Raji (cell line): ENCODE measurements around the gene LRP1-AS.

Experiments used
- POLR2A ChIP-seq: IDR thresholded peaks from 2 replicates; pipeline ENCODE4 v1.6.1; 2011; ENCODE audit warnings: low read depth, low read length, control low read depth; ENCODE audit not compliant: insufficient read depth

Gene LRP1-AS

DNA sequence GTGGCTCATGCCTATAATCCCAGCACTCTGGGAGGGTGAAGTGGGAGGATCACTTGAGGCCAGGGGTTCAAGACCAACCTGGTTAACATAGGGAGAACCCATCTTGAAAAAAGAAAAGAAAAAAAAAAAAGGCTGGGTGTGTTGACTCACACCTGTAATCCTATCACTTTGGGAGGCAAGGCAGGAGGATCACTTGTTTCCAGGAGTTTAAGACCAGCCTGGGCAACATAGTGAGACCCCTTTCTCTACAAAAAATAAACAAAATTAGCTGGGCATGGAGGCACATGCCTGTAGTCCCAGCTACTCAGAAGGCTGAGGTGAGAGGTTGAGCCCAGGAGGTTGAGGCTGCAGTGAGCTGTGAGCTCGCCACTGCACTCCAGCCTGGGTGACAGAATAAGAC is 23.0 kb upstream of the LRP1-AS start:
- TF ChIP-seq POLR2A, result no peak

DNA sequence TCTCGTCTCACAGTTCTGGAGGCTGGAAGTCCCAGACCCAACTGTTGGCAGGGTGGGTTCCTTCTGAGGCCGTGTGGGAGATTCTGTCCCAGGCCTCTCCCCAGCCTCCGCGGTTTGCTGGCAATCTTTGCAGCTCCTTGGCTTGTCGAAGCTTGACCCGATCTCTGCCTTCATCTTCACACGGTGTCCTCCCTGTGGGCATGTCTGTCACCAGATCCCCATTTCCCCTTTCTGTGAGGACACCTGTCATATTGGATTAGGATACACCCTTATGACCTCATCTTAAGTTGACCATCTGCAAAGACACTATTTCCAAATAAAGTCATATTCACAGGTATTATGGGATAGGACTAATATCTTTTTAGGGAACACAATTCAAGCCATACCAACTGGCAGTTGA is 22.6 kb upstream of the LRP1-AS start:
- no peak for TF ChIP-seq POLR2A

DNA sequence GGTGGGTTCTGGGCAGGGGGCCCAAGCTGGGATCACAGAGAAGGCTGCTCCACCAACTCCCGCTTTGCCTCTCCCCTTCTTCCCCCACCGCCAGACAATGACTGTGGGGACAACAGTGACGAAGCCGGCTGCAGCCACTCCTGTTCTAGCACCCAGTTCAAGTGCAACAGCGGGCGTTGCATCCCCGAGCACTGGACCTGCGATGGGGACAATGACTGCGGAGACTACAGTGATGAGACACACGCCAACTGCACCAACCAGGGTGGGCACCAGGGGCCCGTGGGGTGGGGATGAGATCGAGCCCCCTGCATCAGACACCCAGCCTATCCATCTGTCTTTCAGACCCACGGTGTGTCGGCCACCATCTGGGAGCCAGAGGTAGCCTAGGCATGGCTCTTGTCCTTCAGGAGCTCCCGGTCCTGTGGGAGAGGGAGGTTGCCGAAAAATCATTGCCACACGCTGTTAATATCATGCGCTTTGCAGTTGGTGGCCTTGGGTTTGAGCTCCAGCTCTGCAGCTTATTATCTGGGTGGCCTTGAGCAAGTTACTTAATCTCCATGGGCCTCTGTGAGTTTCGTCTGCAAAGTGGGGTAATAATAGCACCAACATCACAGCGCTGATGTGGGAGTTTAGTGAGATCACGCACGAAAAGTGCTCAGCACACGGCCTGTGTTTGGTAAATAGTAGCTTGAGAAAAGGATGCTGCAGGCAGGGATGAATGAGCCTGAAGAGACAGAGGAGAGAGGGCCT is 21.8 kb upstream of the LRP1-AS start:
- no peak for TF ChIP-seq POLR2A

DNA sequence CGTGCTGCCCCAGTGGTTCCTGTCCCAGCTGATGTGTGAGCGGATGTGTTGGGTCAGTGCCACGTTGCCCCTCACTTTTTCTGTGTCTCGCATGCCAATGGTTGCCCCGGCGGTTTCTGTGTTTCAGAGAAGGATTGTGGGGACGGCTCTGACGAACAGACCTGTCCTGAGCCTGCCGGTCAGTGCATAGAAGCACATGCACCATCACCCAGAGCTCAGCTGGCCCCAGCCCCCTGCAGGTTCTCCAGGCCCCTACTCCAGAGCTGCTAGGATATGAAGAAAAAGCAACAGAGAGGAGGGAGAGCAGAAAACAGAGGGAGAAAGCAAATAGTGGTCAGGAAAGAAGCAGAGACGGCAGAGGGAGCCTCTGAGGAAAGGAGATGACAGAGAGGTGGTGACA is 20.6 kb upstream of the LRP1-AS start:
- no peak for TF ChIP-seq POLR2A

DNA sequence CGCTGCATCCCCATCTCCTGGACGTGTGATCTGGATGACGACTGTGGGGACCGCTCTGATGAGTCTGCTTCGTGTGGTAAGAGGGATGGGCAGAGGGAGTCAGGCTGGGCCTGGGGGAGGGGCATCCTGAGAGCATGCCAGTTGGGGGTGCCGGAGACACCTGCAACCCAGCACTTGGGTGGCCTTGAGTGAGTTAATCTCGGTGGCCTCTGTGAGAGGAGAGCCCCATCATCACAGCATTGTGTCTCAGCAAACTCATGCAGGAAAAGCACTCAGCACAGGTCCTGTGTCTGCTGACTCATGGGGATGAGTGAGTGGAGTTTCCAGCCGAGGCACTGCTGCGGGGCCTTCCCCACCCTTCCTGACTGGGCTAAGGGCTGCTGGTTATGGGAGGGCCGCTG is 19.6 kb upstream of the LRP1-AS start:
- no peak for TF ChIP-seq POLR2A

DNA sequence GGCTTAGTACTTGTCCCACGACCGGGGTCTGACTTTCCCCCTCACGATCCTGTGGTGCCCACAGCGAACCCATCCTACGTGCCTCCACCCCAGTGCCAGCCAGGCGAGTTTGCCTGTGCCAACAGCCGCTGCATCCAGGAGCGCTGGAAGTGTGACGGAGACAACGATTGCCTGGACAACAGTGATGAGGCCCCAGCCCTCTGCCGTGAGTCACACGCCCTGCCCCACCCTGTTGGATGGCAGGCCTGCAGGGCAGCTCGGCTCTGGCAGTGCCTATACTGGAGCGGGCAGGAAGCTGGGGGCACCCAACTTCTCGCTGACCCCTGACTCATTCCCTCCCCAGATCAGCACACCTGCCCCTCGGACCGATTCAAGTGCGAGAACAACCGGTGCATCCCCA is 18.3 kb upstream of the LRP1-AS start:
- TF ChIP-seq POLR2A, result no peak

DNA sequence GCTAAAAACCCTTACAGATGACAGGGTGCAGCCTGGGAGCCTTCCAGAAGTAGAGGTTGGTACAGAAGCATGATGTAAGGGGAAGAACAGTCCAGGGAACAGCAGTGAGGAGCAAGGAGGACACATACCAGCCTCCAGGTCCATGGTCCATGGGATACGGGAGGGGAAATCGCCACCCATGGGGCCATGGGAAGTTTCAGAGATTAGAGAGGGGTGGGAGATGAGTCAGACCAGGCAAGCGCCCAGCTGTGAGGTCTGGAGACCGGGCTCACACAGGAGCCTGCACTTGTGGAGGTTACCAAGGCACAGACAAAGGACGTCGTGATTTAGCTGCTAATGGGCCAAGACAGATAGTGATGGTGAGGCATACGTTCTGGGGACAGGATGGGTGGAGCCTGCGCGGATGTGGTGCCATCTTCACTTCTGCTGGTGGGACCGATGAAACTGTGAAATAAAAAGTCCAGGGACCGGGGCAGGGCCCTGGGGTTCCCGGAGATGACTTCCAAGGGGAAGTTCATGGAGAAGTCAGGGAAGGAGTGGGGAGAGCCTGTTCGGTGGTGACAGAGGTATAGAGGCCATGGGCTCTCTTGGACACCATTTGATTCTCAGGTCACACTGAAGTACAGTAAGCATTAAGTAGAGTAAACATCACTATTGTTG is 17.7 kb upstream of the LRP1-AS start:
- TF ChIP-seq POLR2A, result no peak

DNA sequence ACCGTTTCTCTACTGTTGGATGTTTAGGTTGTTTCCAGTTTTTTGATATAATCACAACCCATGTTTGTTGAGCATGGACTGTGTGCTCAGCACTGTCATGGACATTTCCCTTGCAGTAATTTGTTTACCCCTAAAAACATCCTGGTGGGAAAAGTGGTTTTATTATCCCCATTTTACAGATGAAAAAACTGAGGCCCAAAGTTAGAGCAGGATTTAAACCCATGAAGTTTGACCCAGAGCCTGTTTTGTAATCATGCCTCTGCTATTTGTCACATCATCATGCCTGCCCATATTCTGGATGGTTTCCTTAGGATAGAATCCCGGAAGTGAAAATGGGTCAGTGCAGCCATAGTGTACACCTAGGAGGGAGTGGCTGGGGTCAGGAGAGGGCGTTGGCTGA is 17.0 kb upstream of the LRP1-AS start:
- no peak for TF ChIP-seq POLR2A

DNA sequence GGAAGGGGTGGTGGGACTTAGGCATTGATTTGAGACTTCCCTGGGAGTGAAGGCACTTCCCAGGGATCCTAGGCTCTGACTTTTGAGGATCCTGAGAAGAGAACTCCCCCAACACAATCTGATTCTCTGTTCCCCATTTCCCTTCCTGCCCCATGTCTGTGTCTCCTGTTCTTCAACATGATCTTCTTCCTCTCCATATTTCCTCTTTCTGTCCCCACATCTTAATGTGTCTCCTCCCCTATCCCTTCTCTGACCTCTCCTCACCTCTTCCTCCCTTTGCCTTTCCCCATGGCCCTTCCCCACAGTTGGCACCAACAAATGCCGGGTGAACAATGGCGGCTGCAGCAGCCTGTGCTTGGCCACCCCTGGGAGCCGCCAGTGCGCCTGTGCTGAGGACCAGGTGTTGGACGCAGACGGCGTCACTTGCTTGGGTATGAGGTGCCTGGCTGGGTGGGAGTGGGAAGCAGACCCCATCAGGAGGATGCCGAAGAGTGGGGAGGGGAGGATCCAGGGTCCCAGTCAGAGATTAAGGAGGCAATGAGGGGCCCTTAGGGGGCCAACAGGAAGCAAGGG is 15.2 kb upstream of the LRP1-AS start:
- TF ChIP-seq POLR2A, result no peak

DNA sequence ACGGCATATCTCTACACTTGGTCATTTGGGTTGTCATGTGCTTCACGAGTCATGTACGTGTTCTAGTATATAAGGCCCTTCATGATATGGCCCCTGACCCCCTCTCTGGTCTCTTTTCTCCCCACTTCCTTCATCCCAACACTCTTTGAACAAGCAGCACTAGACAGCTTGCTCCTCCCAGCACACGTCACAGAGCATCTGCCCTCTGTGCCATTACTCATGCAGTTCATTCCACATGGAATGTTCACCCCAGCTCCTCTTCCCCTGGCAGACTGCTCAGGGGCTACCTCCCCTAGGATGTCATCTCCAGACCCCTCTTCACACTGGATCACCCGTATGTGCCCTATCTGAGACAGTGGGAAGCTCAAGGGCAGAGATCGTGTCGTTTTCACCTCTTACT is 14.1 kb upstream of the LRP1-AS start:
- TF ChIP-seq POLR2A, result no peak

DNA sequence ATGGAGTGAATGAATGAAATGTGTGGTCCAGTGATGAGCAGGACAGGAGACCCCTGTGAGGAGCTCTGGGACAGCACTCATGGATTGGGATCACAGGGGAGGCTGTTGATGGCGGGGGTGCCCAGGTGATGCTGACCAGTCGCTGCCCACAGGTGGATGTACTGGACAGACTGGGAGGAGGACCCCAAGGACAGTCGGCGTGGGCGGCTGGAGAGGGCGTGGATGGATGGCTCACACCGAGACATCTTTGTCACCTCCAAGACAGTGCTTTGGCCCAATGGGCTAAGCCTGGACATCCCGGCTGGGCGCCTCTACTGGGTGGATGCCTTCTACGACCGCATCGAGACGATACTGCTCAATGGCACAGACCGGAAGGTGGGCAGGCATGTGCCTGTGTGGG is 13.3 kb upstream of the LRP1-AS start:
- TF ChIP-seq POLR2A, result no peak

DNA sequence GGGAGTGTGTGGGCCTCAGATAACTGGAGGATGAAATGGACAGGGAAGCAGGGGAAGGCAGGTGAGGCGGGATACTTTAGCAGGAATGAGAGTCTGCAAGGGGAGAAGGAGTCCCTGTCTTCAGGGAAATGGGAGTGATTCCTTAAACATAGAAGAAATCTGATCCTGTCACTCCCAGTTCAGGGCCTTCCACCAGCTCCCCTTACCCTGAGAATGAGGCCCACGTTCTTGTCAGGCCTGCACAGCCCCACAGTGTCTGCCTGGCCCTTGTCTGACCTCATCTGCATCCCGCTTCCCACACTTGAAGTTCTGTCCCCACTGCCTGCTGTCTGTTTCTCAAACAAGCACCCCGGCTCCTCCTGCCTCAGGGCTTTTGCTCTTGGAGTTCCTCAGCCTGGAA is 12.6 kb upstream of the LRP1-AS start:
- TF ChIP-seq POLR2A, result no peak

DNA sequence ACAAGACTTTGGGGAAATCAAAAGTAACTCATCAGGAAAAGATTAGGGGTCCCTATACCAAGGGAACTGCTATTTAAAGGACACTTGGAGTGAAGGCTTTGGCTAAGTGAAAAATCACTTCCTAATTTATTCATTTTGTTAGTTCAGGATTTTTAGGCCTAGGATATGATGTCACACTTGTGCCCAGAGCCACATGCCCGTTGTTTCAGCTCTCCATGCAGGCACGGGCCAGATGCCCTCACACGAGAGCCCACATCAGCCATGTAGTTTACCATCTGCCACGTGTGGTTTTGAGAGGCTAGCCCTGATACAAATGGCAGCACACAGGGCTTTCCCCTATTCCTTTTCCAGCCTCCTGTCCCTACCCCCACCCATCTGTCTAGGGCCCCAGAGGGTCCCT is 11.9 kb upstream of the LRP1-AS start:
- no peak for TF ChIP-seq POLR2A

DNA sequence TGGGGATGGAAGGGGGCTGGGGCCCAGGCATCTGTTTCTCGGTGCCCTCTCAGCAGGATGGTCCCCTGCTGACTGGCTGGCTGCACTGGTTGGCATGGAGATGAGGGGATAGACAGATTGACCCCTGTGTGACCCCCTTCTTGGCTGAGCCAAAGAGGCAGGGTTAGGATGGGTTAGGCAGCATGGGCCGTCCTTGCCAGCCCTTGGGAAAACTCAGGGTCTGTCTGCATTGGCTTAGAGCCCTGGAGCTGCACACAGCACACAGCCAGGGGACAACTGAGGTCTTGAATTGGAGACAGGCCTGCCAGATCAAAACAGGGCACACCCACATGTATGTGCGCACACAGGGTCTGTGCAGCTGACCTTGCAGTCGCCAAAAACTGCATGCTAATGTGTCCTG is 11.2 kb upstream of the LRP1-AS start:
- TF ChIP-seq POLR2A, result no peak

DNA sequence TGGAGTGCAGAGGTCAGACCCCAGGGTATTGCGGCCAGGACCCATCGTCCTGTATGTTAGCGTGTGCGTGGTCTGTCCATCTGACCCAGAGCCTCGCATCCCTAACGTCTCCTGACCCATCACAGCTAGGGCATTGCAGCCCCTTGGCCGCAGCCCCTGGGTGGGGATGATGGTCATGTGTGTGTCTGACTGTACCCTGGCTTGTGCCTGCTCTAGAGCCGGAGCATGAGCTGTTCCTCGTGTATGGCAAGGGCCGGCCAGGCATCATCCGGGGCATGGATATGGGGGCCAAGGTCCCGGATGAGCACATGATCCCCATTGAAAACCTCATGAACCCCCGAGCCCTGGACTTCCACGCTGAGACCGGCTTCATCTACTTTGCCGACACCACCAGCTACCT is 10.8 kb upstream of the LRP1-AS start:
- TF ChIP-seq POLR2A, result no peak

DNA sequence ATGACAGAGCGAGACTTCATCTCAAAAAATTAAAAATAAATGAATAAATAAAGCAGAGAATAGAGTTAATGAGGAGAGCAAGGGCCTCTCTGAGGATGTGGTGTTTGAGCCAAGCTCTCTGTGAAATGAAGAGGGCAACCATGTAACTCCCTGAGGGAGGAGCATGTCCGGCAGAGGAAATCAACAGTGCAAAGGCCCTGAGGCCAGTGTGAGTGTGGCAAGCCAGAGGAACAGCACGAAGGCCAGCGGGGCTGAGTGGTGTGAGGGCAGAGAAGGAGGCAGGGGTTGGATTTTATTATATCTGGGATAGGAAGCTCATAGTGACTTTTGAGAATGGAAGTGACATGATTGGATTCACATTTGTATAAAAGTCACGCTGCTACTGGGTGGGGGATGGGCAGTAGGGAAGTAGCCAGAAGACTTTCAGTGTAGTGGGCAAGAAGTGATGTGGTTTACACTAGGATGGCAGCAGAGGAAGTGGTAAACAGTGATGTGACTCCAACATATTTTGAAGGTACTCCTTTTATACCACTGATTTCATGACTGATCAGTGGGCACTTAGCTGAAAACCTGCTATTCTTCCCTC is 10.3 kb upstream of the LRP1-AS start:
- TF ChIP-seq POLR2A, result no peak

DNA sequence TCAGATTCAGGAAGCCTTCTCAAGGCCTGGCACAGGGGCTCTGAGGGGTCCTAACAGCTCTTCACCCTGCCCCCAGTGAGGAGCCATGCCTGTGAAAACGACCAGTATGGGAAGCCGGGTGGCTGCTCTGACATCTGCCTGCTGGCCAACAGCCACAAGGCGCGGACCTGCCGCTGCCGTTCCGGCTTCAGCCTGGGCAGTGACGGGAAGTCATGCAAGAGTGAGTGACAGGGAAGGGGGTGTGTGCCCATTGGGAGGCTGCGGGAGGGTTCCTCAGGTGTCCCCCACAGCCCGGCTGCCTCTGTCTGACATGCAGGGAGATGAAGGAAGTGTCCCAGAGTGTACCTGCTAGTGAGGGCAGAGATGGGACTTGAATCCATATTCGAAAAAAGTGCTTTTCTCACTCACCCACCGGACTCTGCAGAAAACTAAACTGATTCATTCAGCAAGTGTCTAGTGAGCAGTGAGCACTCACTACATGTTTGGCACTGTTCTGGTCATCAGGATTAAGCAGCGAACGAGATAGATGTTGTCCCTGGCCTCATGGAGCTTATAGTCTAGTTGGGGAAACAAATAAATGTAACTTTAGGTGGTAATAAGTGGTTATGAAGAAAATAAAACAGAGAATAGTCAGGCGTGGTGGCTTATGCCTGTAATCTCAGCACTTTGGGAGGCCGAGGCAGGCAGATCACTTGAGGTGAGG is 9.4 kb upstream of the LRP1-AS start:
- TF ChIP-seq POLR2A, result no peak
